Mammary epithelial cell (primary cell): ENCODE measurements around the gene GLCCI1.

ENCODE experiments used
- EZH2 ChIP-seq: IDR thresholded peaks from 2 replicates; pipeline ENCODE4 v1.6.1; 2012; ENCODE audit warnings: low read length, inconsistent platforms, borderline replicate concordance
- TF ChIP-seq, protein P1 (sequence below), 2 donors: IDR thresholded peaks in 1 of 2; conservative IDR thresholded peaks in 1 of 2; 2 replicates each; pipeline ENCODE4 v1.5.1; 2011 to 2012; ENCODE audit warnings: inconsistent platforms in 2 of 2, low read length in 2 of 2, mild to moderate bottlenecking in 2 of 2, control low read depth in 1 of 2, low read depth in 1 of 2; ENCODE audit not compliant: insufficient read depth in 1 of 2; ENCODE audit errors: extremely low read depth in 1 of 2

DNA sequence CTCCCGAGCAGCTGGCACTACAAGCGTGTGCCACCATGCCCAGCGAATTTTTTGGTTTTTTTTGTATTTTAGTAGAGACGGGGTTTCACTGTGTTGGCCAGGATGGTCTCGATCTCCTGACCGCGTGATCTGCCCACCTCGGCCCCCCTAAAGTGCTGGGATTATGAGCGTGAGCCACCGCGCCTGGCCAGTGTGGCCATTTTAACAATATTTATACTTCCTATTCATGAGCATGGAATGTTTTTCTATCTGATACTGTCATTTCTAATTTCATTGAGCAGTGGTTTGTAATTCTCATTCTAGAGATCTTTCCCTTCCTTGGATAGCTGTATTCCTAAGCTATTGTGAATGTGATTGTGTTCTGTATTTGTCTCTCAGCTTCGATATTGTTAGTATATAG is 96.2 kb downstream of the GLCCI1 start:
- TF ChIP-seq, protein P1, sequence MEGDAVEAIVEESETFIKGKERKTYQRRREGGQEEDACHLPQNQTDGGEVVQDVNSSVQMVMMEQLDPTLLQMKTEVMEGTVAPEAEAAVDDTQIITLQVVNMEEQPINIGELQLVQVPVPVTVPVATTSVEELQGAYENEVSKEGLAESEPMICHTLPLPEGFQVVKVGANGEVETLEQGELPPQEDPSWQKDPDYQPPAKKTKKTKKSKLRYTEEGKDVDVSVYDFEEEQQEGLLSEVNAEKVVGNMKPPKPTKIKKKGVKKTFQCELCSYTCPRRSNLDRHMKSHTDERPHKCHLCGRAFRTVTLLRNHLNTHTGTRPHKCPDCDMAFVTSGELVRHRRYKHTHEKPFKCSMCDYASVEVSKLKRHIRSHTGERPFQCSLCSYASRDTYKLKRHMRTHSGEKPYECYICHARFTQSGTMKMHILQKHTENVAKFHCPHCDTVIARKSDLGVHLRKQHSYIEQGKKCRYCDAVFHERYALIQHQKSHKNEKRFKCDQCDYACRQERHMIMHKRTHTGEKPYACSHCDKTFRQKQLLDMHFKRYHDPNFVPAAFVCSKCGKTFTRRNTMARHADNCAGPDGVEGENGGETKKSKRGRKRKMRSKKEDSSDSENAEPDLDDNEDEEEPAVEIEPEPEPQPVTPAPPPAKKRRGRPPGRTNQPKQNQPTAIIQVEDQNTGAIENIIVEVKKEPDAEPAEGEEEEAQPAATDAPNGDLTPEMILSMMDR (conservative IDR thresholded peaks at IDR 0.05 in 1 of 2, IDR thresholded peaks at IDR 0.05 in 1 of 2; ENCODE audit: extremely low read depth in 1 of 2, insufficient read depth in 1 of 2, low read depth in 1 of 2, low read length in 2 of 2), result no peak
- TF ChIP-seq EZH2, result no peak
